Measurements from ENCODE around the gene DDX23. TPM values are rescaled to one million over a fixed set of nuclear protein-coding genes. Genes with fewer than 3 reads are reported as not detected.

The DDX23 gene
- total and polyA plus RNA-seq, 2 of the 4 experiments (the other 2 are of a cell fraction) = 61.8 to 81.9 TPM

- Histone ChIP-seq H2BK5ac (ENCODE audit: low read depth, low read length, poor library complexity, severe bottlenecking) (no peak overlapping the region), H3K4me1 (ENCODE audit: control insufficient read depth, insufficient read depth, low read length) (no peaks in the 10 kb centered on the region), H3K4ac (ENCODE audit: low read depth, low read length) (no peak overlapping the region), H3K4me2 (ENCODE audit: low read depth, low read length) (no peak overlapping the region), H3K27ac (ENCODE audit: insufficient read depth, low read length) (no peak overlapping the region), H3K4me3 (ENCODE audit: insufficient read depth, low read depth, low read length) (no peak overlapping the region), H3K56ac (ENCODE audit: extremely low read depth, insufficient read depth, low read length) (no peak overlapping the region), H2BK15ac (ENCODE audit: low read depth, low read length) (no peak overlapping the region), H3K14ac (replicated peaks; ENCODE audit: low read depth, low read length) (no peak overlapping the region), H3K79me1 (ENCODE audit: low read depth in 1 of 2, low read length in 2 of 2) (no peaks in the 10 kb centered on the region), H2AFZ (replicated peaks; ENCODE audit: low read length, poor library complexity) (no peak overlapping the region), H3K9ac (ENCODE audit: low read depth, low read length) (no peak overlapping the region), H3K36me3 (ENCODE audit: control insufficient read depth, insufficient read depth, low read length) (no peaks in the 10 kb centered on the region), H2AK5ac (ENCODE audit: low read depth, low read length) (no peak overlapping the region), H4K8ac (ENCODE audit: low read depth in 2 of 2, low read length in 2 of 2) (no peak overlapping the region), H3K23ac (ENCODE audit: low read depth, low read length) (no peak overlapping the region), H4K91ac (ENCODE audit: insufficient read depth, low read depth, low read length) (no peak overlapping the region), H3K9me3 (ENCODE audit: control insufficient read depth, insufficient read depth, low read length) (no peaks in the 10 kb centered on the region), H4K5ac (ENCODE audit: low read depth, low read length) (no peak overlapping the region), H2BK20ac (ENCODE audit: low read depth, low read length) (no peak overlapping the region), H2BK120ac (ENCODE audit: low read depth, low read length) (no peak overlapping the region), H3K9me1 (ENCODE audit: insufficient read depth, low read length) (no peaks in the 10 kb centered on the region), H4K20me1 (ENCODE audit: insufficient read depth, low read length) (no peaks in the 10 kb centered on the region), H3K18ac (ENCODE audit: low read depth, low read length) (no peak overlapping the region), H2AK9ac (replicated peaks; ENCODE audit: low read depth, low read length, poor library complexity) (no peak overlapping the region), H3K27me3 (ENCODE audit: control insufficient read depth, insufficient read depth, low read length) (peaks cover 8% of the 10 kb centered on the region)
- dilution Hi-C loops (cut with HindIII; ENCODE audit: low sequenced_read_pairs, unreplicated experiment) (no loop called here), intact Hi-C loops (cut with micrococcal nuclease) (loop anchor here (5.0 kb wide), 1 partner anchor 33 kb away; the partner anchor contains the start of gene FKBP11), in situ Hi-C loops (cut with MboI; ENCODE audit: low sequenced_read_pairs) (no loop called here)
- no CpG with 5 or more reads among the region's 1 CpG for WGBS, 2 experiments (ENCODE audit: extremely low coverage in 2 of 2, insufficient read length in 1 of 2)
- BruUV-seq (replicated peaks) = no TSS peak
- CTCF ChIA-PET = interaction anchor here (1.0 kb wide), 1 partner anchor 21 kb away, joined by 3 read pairs; no protein-coding TSS in a partner anchor
- TF ChIP-seq RCOR1 (IDR thresholded peaks at IDR 0.05; ENCODE audit: insufficient replicate concordance, low read length) = no peak
- no peak for TF ChIP-seq BHLHE40 (IDR thresholded peaks at IDR 0.05; ENCODE audit: low read depth, low read length)
- TF ChIP-seq CHD1 (IDR thresholded peaks at IDR 0.05; ENCODE audit: low read depth, low read length) = no peak
- no peak for TF ChIP-seq MXI1 (IDR thresholded peaks at IDR 0.05; ENCODE audit: borderline replicate concordance, low read depth, low read length)
- TF ChIP-seq MAZ (IDR thresholded peaks at IDR 0.05; ENCODE audit: borderline replicate concordance, low read depth, low read length) = no peak
- DNase-seq (no peak), ATAC-seq (ENCODE audit: low read depth) (no peak)
- POLR2A ChIA-PET (ENCODE audit: unreplicated experiment) = no interaction called here
Measured at GRCh38 chr12:48894271-48894670, 42.3 kb upstream of the DDX23 start.
